ENCODE measurements around the gene ICA1L. TPM values are rescaled to one million over a fixed set of nuclear protein-coding genes. Genes with fewer than 3 reads are reported as not detected.

ICA1L gene
- total RNA-seq, 4 donors from 2014 or later: 0.72 to 3.0 (median 1.4) TPM

Other genes starting within 250 kb of the ICA1L start
- 10 to 100 TPM in 3 of 4 donors, 1 to 10 TPM in 1; 9.6 to 28.8 (median 17.0) TPM for gene FAM117B, start 236.8 kb downstream of the ICA1L start, total RNA-seq
- gene WDR12, start 39.9 kb upstream of the ICA1L start, total RNA-seq: 10 to 100 TPM in 1 of 4 donors, 1 to 10 TPM in 3; 6.2 to 18.7 (median 7.6) TPM
- 10 to 100 TPM in 2 of 4 donors, 1 to 10 TPM in 2; 9.1 to 12.1 (median 10.2) TPM for gene CARF, start 40.5 kb upstream of the ICA1L start, total RNA-seq
- 10 to 100 TPM; 17.2 to 26.5 (median 21.6) TPM for gene NBEAL1, start 143.1 kb upstream of the ICA1L start, total RNA-seq

All from lower leg skin (tissue), 4 donors.